Femur (tissue), 1 donor: ENCODE results near the gene UBL4A.

Experiments
- DNase-seq: peaks from one replicate; pipeline ENCODE4 v3.0.0-alpha.2; 2017

UBL4A gene

GRCh38 chrX:154486396-154487207 lies at the start of gene UBL4A:
UBL4A (minus strand) TSS chrX:154486615; CDS start chrX:154486584, 31 bp downstream.
- DNase-seq, result peak; percentile 56

- no peak for DNase-seq
Measured at GRCh38 chrX:154535892-154536291, 49.5 kb upstream of the UBL4A start.

GRCh38 chrX:154534526-154535322 lies 48.3 kb upstream of the UBL4A start:
- DNase-seq, result peak; percentile 92

- no peak for DNase-seq
Measured at GRCh38 chrX:154532690-154533089, 46.3 kb upstream of the UBL4A start.

GRCh38 chrX:154531626-154532025 lies 45.2 kb upstream of the UBL4A start:
- DNase-seq, result no peak

GRCh38 chrX:154530286-154530685 lies 43.9 kb upstream of the UBL4A start:
- DNase-seq, result no peak

GRCh38 chrX:154529206-154529612 lies 42.8 kb upstream of the UBL4A start:
- DNase-seq, result no peak

GRCh38 chrX:154526901-154527675 lies 40.7 kb upstream of the UBL4A start:
- DNase-seq, result peak; percentile 94

- DNase-seq, result no peak
Measured at GRCh38 chrX:154525606-154526490, 39.4 kb upstream of the UBL4A start.

GRCh38 chrX:154519389-154519788 lies 33.0 kb upstream of the UBL4A start:
- DNase-seq, result no peak

GRCh38 chrX:154517101-154517781 lies 30.8 kb upstream of the UBL4A start:
- no peak for DNase-seq

GRCh38 chrX:154516656-154517100 lies 30.3 kb upstream of the UBL4A start:
- peak; percentile 53 for DNase-seq

- DNase-seq, result peak; percentile 97
Measured at GRCh38 chrX:154515966-154516655, 29.7 kb upstream of the UBL4A start, which contains the start of gene FAM3A. FAM3A (minus strand) TSS chrX:154516232; CDS start chrX:154515772, 460 bp downstream.

GRCh38 chrX:154515090-154515965 lies 28.9 kb upstream of the UBL4A start:
- DNase-seq, result peak; percentile 51

GRCh38 chrX:154513716-154514115 lies 27.3 kb upstream of the UBL4A start:
- DNase-seq, result no peak

GRCh38 chrX:154512879-154513553 lies 26.6 kb upstream of the UBL4A start:
- no peak for DNase-seq

- no peak for DNase-seq
Measured at GRCh38 chrX:154511761-154512160, 25.3 kb upstream of the UBL4A start.

GRCh38 chrX:154509455-154509854 lies 23.0 kb upstream of the UBL4A start:
- DNase-seq, result no peak

- DNase-seq, result no peak
Measured at GRCh38 chrX:154508384-154508745, 21.9 kb upstream of the UBL4A start.
